ENCODE measurements around the gene PRAMEF12.
"Not testable (repeated sequence)": the region's sequence is repeated elsewhere in the genome, so short reads cannot be mapped to it uniquely, and the experiment has no call there.

- not testable (repeated sequence) for TF ChIP-seq CTCF (IDR thresholded peaks at IDR 0.05; ENCODE audit: poor library complexity, severe bottlenecking); EP300 (conservative IDR thresholded peaks at IDR 0.05; ENCODE audit: poor library complexity, severe bottlenecking); MXI1 (conservative IDR thresholded peaks at IDR 0.05; ENCODE audit: poor library complexity, severe bottlenecking); POLR2AphosphoS5 (IDR thresholded peaks at IDR 0.05); TAF1 (IDR thresholded peaks at IDR 0.05; ENCODE audit: low read depth); EZH2 (IDR thresholded peaks at IDR 0.05; ENCODE audit: borderline replicate concordance, insufficient read depth, low read length, poor library complexity, severe bottlenecking); REST (IDR thresholded peaks at IDR 0.05; ENCODE audit: borderline replicate concordance)
These were observed 11.2 kb downstream of the PRAMEF12 start for GRCh38 chr1:12784729-12785128.

All from neural cell (in vitro differentiated cells).